HG03520 (cell line): Measurements from ENCODE around the gene ARX.

Experiments used
- ATAC-seq: cut with Tn5 transposase; IDR thresholded peaks from one replicate; pipeline ENCODE4 v1.9.1; 2021; ENCODE audit warnings: mild to moderate bottlenecking, moderate library complexity; ENCODE audit not compliant: unreplicated experiment

ARX gene

DNA sequence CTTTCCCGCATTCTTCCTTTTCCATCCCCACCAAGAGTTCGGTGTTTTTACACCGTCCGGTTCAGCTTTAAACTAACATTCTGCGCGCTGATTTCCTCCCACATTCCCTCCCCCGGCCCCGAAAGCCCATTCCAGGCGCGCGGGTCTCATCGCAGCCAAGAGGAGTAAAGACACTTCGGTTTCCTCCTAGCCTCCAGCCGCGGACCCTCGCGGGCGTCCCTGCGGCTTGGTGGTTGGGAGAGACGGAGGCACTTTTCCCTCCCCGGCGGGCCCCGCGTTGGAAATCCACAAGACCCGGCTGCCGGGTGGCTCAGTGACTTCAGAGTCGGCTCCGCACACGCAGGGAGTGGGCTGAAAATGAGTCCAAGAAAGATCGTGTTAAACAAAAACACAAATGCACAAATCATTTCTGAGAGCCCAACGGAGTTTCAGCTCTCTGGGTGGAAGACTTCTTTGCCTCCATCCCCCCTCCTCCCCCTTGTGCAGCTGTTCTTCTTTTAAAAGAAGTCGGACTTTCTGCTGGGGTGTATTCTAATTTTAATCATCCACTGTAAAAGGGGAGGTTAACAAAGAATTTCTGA is 2.0 kb upstream of the ARX start:
- ATAC-seq = no peak

- no peak for ATAC-seq
Observed at GRCh38 chrX:25016938-25017598, 1.3 kb upstream of the ARX start.

DNA sequence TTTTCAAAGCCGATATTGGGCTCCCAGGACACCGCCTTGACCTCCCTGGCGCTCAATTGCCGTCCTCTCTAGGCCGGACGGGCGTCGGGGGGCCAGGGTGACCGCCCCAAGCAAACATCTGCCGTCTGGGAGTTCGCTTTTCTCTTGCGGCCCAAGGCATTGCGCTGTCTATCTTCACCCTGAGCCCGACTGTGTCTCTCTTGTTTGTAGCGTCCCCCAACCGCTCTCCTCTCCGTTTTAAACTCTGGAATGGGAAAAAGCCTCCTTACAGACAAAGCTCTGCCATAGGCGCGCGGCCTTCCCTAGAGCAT is 551 bp upstream of the ARX start:
- ATAC-seq = no peak

- no peak for ATAC-seq
Observed at GRCh38 chrX:25014366-25014838, 1.4 kb downstream of the ARX start.

GRCh38 chrX:25013632-25014365 is 2.0 kb downstream of the ARX start:
- ATAC-seq = no peak

GRCh38 chrX:25012793-25013631 is 2.8 kb downstream of the ARX start:
- no peak for ATAC-seq

GRCh38 chrX:25012433-25012735 is 3.4 kb downstream of the ARX start:
- no peak for ATAC-seq

DNA sequence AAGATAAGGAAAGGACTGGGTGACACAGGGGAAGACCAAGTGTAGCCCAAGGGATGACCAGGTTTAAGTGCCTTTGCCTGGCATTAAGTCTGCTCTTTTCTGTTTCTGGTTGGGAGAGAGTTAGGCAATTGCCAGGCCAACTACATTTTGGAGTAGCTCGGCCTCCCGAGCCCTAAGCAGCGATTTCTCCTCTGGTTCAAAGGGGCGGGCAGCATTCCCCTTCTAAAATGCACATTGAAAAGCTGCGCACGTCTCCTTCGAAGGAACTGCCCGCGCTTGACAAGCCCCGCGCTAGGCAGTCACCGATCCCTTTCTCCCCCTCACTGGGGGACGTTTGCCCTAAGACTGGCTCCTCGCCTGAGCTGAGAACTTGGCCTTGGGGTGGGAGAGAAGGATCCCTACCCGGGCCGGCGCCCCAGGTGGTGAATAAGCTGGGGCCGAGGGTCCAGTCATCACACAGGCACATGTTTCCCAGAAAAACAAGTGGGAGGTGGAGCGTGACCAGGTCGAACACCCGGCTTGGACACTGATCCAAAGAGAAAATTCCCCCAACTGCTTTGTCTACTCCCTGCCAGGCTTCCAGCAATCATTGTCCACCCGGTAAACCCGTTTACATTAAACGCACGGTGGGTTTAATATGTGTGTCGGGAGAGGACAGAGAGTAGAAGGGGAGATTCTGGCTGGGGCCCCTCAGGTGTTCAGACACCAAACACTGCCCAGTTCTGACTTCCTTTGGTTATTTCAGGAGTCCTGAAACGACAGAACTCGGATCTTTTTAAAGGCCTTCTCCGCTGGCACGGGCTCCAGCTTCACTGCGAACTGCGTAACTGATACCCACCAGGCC is 4.0 kb downstream of the ARX start:
- no peak for ATAC-seq

GRCh38 chrX:25010784-25011588 is 4.8 kb downstream of the ARX start:
- no peak for ATAC-seq

GRCh38 chrX:25009407-25009806 is 6.4 kb downstream of the ARX start:
- ATAC-seq = no peak

DNA sequence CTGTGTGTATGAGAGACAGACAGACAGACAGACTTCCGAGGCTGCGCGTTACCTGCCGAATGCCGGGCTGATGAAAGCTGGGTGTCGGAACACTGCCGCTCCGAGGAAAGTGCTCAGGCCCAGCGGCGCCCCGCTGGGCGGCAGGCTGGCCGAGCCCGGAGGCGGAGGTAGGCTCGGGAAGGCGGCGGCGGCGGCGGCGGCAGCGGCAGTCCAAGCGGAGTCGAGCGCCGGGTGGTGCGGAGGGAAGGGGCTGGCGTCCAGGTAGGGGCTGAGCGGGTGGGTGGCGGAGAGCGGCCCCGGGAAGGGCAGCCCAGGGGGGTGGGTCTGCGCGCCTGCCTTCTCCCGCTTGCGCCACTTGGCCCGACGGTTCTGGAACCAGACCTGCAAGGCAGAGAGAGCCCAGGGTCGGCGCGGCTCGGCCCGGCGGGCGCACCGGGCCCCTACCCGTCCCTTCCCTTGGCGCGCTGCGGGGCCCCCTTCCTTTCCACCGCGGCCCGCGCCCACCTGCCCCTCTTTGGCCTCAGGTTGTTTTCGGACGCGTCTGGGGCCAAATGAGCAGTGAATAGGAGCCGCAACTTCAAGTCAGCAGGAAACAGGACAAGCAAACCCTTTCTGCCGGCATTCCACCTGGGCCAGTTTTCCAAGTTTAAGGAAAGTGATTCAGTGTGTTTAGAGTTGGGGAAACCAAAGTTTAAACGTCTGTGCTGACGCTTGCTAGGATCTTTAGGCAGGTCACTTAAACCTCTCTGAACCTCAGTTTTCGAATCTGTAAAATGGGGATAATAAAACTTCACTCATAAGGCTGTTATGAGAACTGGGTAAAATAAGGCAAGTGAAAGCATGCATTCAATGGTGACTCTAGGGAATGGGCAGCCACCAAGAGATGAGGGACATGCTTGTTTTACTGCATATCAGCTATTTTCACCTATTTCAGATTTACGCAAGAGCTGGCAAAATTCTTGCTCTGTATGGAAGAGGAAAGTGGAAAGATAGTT is 8.4 kb downstream of the ARX start:
- ATAC-seq = no peak

DNA sequence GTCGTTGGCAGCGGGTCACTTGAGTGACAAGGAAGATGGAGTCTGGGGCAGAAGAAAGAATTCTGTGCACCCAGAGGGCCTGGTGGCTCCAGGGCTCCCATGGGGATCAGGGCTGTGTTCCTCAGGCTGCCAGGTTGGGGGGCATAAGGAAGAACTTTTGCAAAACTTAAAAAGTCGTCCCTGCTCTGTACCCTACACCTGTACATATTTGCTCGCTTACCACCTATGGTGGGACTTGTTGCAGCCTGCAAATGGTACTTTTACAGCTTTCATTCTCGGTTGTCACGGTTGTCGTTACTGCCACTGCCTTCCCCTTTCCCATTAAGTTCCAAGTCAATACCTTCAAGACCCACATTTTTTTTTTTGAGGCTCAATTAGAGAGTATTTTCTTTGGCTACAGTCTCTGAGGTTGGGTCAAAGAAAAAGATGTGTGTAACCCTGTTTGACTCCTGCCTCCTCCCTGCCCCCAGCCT is 9.1 kb downstream of the ARX start:
- ATAC-seq = no peak

GRCh38 chrX:25005382-25006185 is 10.2 kb downstream of the ARX start:
- ATAC-seq = no peak

- no peak for ATAC-seq
Observed at GRCh38 chrX:25005034-25005381, 10.8 kb downstream of the ARX start.

- no peak for ATAC-seq
Observed at GRCh38 chrX:25004485-25005032, 11.2 kb downstream of the ARX start.

GRCh38 chrX:25004040-25004439 is 11.7 kb downstream of the ARX start:
- ATAC-seq = no peak

DNA sequence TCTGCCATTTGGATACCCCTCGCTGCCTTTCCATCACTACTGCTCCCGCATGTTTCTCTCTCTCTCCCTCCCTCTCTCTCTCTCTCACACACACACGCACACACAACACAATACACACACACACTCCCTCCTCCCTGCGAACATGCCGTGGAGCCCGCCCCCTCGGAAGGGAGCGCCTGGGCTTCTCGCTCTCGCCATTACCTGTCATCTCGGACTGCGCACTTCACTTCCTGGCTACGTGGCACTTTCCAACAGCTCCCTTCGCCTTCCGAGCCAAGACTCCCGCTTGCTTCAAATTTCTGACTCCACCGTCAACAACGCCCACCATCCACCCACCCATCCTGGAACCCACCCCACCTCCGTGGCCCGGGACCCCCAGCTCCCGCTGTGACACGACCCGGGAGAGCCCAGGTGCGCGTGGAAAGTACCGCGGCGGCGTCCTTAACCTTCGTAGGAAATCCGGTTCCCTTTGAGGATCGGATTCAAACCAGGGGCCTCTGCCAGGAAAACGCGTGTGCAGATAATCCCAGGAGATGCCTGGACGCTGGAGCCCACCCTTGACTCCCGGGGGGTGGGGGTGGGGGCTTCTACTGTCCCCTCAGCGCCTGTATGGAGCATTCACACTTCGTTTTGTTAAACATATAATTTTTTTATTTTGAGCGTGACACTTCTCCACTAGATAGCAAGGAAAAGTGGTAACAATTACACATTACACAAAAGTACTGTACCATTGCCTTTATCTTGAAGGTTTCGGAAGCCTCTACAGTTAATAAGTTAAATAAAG is 12.5 kb downstream of the ARX start:
- no peak for ATAC-seq
